Caki2 (cell line): ENCODE results near the gene GALNT7. TPM values are rescaled to one million over a fixed set of nuclear protein-coding genes. Genes with fewer than 3 reads are reported as not detected.
"Not testable (repeated sequence)": the region's sequence is repeated elsewhere in the genome, so short reads cannot be mapped to it uniquely, and the experiment has no call there.

ENCODE experiments used
- DNase-seq: peaks from one replicate; pipeline ENCODE4 v3.0.0-alpha.2; 2015; ENCODE audit warnings: low read depth
- in situ Hi-C: cut with HindIII; loops from 2 replicates; pipeline ENCODE4 v1.10.0; 2016; ENCODE audit warnings: low sequenced_read_pairs, low pct_unique_long_range_greater_than_20kb, mixed read lengths
- total RNA-seq: library from RNA; depleted of rRNA; stranded (reverse); fragments of >200 nt; shearing (Covaris generic); gene quantifications from 2 replicates; pipeline ENCODE4 v1.2.3, GENCODE V29; 2014; ENCODE audit warnings: low replicate concordance

Gene GALNT7
- total RNA-seq, 1 experiment from 2014 or later, result 31.6 TPM

DNA sequence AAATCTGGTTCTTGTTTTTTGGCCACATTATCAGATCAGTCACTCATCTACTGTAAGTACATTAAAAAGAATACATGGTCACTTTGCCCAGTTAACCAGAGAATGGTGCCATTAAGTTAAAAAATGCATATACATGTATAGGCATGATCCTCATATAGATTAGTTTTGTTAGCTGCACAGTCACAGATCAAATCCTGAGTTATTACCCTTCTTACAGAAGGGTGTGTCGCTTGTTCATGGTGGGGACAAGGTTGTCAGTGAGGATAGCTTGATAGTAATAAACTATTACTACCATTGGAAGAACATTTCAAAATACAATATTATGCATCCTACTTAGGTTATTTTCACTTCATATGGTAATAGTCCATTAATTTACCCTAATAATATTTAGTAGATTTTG lies 48.5 kb downstream of the GALNT7 start:
- in situ Hi-C loops, result no loop called here
- no peak for DNase-seq

- no peak for DNase-seq
- in situ Hi-C loops, result no loop called here
Measured at GRCh38 chr4:173217727-173218126, 49.1 kb downstream of the GALNT7 start.

DNA sequence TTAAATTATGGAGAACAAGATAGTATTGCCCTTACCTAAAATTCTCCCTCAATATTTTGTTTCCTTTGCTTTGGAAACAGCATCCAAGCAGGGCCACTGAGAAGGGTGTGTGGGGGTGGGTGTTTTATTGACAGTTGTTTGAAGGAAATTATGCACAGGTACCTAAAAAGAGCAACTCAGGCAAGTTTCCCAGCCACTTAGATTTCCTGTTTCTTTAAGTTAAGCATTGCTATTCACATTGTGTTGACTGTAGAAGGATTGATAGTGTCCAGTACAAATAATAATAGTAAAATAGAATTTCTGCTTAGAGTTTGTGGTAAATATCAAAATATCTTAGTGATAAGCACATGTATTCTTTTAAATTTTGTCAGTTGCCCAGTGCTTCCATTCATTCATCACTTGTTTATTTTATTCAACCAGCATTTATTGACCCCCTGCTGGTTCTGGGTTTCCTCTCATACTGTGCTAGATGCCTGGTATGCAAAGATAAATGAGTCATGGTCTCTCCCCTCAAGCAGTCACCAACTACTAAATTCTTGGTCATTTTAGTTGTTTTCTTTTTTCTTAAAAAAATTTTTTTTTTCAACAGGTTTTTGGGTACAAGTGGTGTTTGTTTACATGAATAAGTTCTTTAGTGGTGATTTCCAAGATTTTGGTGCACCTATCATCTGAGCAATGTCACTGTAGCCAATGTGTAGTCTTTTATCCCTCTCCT lies 50.0 kb downstream of the GALNT7 start:
- in situ Hi-C loops, result no loop called here
- peak; percentile 73 for DNase-seq

GRCh38 chr4:173219126-173219437 lies 50.5 kb downstream of the GALNT7 start:
- in situ Hi-C loops, DNase-seq: not testable (repeated sequence)

- DNase-seq, result no peak
- in situ Hi-C loops, result no loop called here
Measured at GRCh38 chr4:173223743-173224142, 55.1 kb downstream of the GALNT7 start.

DNA sequence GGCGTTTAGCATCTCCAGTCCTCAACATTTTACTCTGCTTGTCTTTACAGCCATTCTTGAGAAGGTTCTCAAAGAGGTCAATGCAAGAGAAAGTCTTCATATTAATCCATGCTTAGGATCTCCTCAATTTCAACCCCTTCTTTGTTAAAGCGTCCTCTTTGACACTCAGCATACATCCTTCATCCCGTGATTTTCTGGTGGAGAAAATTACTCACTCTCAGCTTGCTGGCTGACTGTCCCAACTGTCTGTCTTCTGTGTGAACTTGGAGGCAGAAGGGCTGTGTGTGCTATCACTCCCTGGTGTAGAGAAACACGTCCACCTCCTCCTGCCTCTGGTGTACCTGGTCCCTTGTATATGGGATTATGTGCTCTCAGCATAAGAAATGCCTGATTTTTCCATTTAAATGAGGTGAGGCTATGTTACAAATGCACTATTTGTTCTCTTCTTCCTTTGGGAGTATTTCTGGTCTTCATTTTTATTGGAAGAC lies 57.8 kb downstream of the GALNT7 start:
- no peak for DNase-seq
- in situ Hi-C loops, result no loop called here

DNA sequence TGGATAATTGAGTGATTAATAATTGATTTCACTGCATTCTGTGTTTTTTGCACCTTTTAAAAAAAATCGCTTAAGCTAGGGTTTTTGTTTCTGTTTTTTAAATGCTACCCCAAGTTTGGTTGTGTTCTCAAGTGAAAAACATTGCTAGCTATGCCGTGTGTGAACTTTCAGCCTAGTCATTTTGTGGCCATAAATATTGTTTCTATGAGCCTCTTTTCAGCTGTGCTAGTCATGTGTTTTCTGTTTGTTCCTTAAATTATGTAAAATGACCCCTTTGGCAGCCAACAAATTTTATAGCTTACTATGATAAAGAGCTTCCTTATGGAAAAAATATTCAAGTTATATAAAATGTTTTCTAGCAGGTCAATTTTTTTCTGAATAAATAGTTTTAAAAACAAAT lies 59.1 kb downstream of the GALNT7 start:
- in situ Hi-C loops, result no loop called here
- DNase-seq, result no peak

DNA sequence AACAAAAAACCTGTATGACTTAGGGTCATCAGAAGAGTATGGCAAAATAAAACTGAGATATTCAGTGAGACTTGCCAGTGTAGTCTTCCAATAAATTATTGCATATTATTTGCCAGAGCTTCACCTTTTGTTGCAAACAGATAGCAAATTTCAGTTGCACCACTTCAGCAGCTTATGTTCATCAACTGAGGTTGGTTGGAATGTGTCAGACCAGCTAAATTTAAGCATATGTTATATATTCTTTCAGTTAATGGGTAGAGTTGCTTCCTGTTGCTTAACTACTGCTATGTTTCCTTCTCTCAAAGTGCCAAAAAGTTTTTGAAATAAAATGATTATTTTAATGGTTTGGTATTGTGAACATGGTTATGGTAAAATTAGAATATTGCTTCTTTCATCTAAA lies 61.5 kb downstream of the GALNT7 start:
- in situ Hi-C loops, result no loop called here
- no peak for DNase-seq

GRCh38 chr4:173231916-173232315 lies 63.3 kb downstream of the GALNT7 start:
- no peak for DNase-seq
- in situ Hi-C loops, result no loop called here

GRCh38 chr4:173233857-173234256 lies 65.2 kb downstream of the GALNT7 start:
- in situ Hi-C loops, result no loop called here
- no peak for DNase-seq

GRCh38 chr4:173235050-173235449 lies 66.4 kb downstream of the GALNT7 start:
- in situ Hi-C loops, result no loop called here
- DNase-seq, result no peak

DNA sequence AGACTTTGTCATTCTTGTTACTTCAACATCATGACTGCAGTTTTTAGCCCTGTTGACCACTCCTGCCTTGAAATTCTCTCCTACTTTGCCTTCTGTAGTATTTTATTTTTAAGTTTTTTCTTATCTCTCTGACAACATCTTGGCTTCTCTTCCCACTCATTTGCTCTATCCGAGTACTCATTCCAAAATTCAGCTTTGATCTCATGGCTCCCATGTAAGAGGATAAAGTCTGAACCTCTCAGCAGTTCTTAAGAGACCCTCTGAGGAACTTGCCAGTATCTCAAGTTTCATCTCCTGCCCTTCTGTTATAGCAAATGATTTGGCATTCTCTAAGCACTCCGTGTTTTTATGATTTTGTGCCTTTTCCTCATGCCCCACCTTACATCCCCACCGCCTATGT lies 67.7 kb downstream of the GALNT7 start:
- in situ Hi-C loops, result no loop called here
- DNase-seq, result no peak

DNA sequence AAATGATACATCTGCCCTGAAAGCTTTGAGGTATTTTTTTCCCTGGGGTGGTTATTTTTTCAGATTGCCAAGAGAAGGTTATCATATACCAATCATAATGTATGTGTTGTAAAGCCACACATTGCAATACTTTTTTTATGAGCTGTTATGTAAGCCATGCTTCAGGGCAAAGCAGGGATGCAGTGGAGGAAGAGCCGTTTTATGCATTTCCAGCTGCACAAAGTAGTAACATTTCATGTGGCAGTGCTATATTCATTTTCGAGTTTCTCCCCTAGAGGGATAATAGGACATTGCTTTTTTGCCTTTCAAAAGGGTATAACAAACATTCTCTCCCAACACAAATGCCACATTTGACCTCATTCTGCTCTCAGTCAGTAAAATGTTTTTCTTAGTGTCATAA lies 68.5 kb downstream of the GALNT7 start:
- in situ Hi-C loops, result no loop called here
- no peak for DNase-seq

GRCh38 chr4:173237762-173238161 lies 69.2 kb downstream of the GALNT7 start:
- in situ Hi-C loops, result no loop called here
- no peak for DNase-seq

DNA sequence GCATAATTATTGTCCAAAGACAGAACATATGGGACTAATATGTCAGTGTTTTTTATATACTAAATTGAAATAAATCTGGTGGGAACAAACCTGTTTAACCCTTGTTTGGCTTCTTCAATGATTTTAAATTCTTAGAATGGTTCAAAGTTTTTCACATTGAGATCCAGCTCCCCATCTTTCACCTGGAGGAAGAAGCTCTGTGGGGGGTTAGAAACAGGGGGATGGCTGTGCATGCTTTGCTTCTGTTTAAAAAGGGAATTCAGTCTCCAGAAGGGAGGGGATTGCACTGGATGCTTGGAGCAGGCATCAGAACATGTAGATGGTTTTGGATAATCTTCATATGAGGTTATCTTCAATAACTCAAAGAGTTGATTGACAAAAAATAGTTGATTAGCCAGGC lies 72.1 kb downstream of the GALNT7 start:
- DNase-seq, result no peak
- in situ Hi-C loops, result no loop called here

DNA sequence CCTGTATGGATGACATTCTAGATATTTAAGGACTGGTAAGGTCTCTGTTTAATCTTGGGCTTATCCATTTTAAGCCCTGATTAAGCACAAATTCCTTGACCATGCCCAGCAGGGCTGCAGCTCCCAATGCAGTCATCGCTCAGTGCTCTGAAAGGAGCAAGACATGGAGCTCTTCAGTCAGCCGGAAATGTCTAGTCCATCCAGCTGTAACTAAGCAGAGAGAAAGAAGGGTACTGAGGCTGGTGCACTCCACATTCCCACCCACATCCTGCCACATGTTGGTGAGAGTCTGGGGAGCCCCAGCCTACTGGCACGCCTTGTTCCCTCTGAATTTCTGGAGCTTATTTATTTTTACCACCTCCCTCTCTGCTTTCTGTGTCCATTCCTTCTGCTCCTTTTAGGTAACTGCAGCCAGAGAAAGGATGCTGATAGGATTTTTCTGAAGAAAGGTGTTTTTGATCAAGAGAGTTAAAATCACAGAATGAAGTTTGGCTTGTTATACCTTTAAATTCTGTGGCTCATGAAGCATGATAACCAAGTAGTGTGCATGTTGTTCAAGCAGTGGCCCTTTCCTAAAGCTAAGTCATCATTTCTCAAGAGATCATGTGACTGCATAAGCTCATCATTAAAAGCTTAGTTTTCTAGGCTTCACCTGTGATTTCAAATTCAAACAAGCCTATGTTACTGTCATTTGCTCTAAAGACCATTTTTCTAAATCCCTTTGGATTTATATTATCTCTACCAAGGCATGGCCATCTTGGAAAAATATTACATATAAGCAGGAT lies 74.0 kb downstream of the GALNT7 start:
- in situ Hi-C loops, result no loop called here
- DNase-seq, result peak; percentile 19

DNA sequence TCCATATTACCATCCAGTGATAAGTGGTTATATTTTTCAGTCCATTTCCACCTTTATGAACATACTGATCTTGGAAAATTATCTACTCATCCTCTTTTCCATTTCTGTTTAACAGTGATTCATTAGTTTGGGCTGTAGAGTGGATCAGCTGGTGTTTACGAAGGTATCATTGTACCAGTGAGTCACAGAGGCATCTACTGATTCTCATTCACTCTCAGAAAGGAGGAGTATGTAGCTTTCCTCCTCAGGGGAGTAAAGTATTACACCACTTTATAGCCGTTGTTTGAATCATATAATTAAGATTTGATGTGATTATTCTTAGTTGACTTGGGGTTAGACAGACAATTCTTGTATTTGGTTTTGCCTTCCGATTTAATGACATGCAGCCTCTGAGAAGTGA lies 74.7 kb downstream of the GALNT7 start:
- DNase-seq, result peak; percentile 59
- in situ Hi-C loops, result no loop called here

- in situ Hi-C loops, result no loop called here
- DNase-seq, result no peak
Measured at GRCh38 chr4:173243917-173244658, 75.5 kb downstream of the GALNT7 start.

- in situ Hi-C loops, result no loop called here
- no peak for DNase-seq
Measured at GRCh38 chr4:173245952-173246351, 77.3 kb downstream of the GALNT7 start.
